Measurements from ENCODE around the gene GMCL2.

The GMCL2 gene

DNA sequence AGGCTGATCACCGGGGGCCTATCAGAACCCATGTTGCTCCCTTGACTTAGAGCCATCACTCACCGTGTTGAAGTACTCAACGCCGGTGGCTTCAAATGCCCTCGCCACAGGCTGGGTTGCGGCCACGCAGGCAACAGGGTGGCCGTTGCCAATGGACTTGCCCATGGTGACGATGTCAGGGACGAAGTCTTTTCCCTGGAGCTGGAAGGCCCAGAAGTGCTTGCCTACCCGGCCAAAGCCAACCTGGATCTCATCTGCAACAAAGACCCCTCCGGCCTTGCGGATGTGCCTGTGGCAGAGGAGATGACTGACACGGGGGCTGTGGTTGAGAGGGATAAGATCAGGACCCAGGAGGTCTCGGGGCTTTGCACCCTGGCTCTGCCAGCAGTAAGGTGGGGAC lies 35.1 kb upstream of the GMCL2 start:
- H3K9me3 ChIP-seq (ENCODE audit: control insufficient read depth in 2 of 2, low read length in 2 of 2), result no peaks in the 10 kb centered on the region
- no peak overlapping the region for H3K27ac ChIP-seq (ENCODE audit: low read depth in 2 of 2, low read length in 2 of 2)
- H3K36me3 ChIP-seq (ENCODE audit: control insufficient read depth in 2 of 2, insufficient read depth in 2 of 2, low read length in 2 of 2), result peaks cover 26 to 56% of the 10 kb centered on the region in 2 donors

DNA sequence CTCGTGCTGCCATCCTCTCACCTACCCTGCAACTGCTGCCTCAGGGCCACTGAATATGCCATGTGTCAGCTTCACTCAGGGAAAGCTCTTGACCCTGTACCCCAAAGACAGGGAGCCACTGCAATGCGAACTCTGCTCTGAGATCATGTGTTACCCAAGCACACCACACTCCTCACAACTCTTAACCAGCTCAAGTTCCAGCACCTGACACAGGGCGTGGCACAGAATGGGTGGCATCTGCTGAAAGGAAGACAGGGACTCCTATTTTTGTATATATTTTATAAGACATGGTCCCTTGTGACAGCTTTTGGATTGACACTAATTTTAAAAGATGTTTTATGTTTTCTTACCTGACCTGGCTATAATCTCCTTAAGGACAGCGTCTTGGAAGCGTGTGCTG lies 34.7 kb upstream of the GMCL2 start:
- peaks cover 9 to 19% of the 10 kb centered on the region in 2 donors for H3K4me1 ChIP-seq (ENCODE audit: control insufficient read depth in 2 of 2, insufficient read depth in 2 of 2, low read length in 2 of 2)
- no peak overlapping the region for H3K4me3 ChIP-seq (ENCODE audit: low read length in 2 of 2)
- H3K36me3 ChIP-seq (ENCODE audit: control insufficient read depth in 2 of 2, insufficient read depth in 2 of 2, low read length in 2 of 2), result peaks cover 24 to 56% of the 10 kb centered on the region in 2 donors
- H3K27ac ChIP-seq (ENCODE audit: low read depth in 2 of 2, low read length in 2 of 2), result no peak overlapping the region
- no peaks in the 10 kb centered on the region for H3K9me3 ChIP-seq (ENCODE audit: control insufficient read depth in 2 of 2, low read length in 2 of 2)
- H3K9ac ChIP-seq (ENCODE audit: low read depth in 1 of 2, low read length in 2 of 2), result no peak overlapping the region
- H3K27me3 ChIP-seq (ENCODE audit: control insufficient read depth in 2 of 2, insufficient read depth in 2 of 2, low read length in 2 of 2), result no peaks in the 10 kb centered on the region

More for the DNA sequence above, 35.1 kb upstream of the GMCL2 start:
- peaks cover 12 to 19% of the 10 kb centered on the region in 2 donors for H3K4me1 ChIP-seq (ENCODE audit: control insufficient read depth in 2 of 2, insufficient read depth in 2 of 2, low read length in 2 of 2)
- H3K9ac ChIP-seq (ENCODE audit: low read depth in 1 of 2, low read length in 2 of 2), result no peak overlapping the region
- no peaks in the 10 kb centered on the region for H3K27me3 ChIP-seq (ENCODE audit: control insufficient read depth in 2 of 2, insufficient read depth in 2 of 2, low read length in 2 of 2)
- H3K4me3 ChIP-seq (ENCODE audit: low read length in 2 of 2), result no peak overlapping the region

DNA sequence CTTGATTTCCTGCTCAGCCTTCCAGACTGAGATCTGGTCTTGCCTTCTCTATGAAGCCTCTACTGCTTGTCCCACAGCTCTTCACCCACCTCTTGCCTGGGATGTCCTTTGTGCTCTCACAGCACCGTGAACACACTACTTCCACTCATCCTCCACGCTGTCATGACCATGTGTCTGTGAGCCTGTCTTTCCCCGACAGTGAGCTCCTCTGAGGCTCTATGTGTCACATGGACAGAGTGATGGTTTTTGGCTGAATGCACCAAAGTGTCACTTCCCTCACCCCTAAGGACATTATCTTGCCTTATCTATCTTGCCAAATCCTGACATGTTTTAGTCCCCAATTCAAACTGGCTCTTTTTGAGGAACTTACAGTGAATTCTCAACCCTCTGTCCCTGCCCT lies 34.1 kb upstream of the GMCL2 start:
- Histone ChIP-seq H3K27ac (ENCODE audit: low read depth in 2 of 2, low read length in 2 of 2) (no peak overlapping the region), H3K9me3 (ENCODE audit: control insufficient read depth in 2 of 2, low read length in 2 of 2) (no peaks in the 10 kb centered on the region), H3K4me1 (ENCODE audit: control insufficient read depth in 2 of 2, insufficient read depth in 2 of 2, low read length in 2 of 2) (peaks cover 14 to 22% of the 10 kb centered on the region in 2 donors), H3K36me3 (ENCODE audit: control insufficient read depth in 2 of 2, insufficient read depth in 2 of 2, low read length in 2 of 2) (peaks cover 24 to 60% of the 10 kb centered on the region in 2 donors), H3K27me3 (ENCODE audit: control insufficient read depth in 2 of 2, insufficient read depth in 2 of 2, low read length in 2 of 2) (no peaks in the 10 kb centered on the region), H3K4me3 (ENCODE audit: low read length in 2 of 2) (no peak overlapping the region), H3K9ac (ENCODE audit: low read depth in 1 of 2, low read length in 2 of 2) (no peak overlapping the region)

GRCh38 chr5:178218827-178219226 lies 31.7 kb upstream of the GMCL2 start:
- no peaks in the 10 kb centered on the region for H3K27me3 ChIP-seq (ENCODE audit: control insufficient read depth in 2 of 2, insufficient read depth in 2 of 2, low read length in 2 of 2)
- no peak overlapping the region for H3K9ac ChIP-seq (ENCODE audit: low read depth in 1 of 2, low read length in 2 of 2)
- peaks cover 36 to 65% of the 10 kb centered on the region in 2 donors for H3K36me3 ChIP-seq (ENCODE audit: control insufficient read depth in 2 of 2, insufficient read depth in 2 of 2, low read length in 2 of 2)
- H3K4me1 ChIP-seq (ENCODE audit: control insufficient read depth in 2 of 2, insufficient read depth in 2 of 2, low read length in 2 of 2), result peaks cover 31 to 36% of the 10 kb centered on the region in 2 donors
- H3K9me3 ChIP-seq (ENCODE audit: control insufficient read depth in 2 of 2, low read length in 2 of 2), result no peaks in the 10 kb centered on the region
- H3K4me3 ChIP-seq (ENCODE audit: low read length in 2 of 2), result no peak overlapping the region
- H3K27ac ChIP-seq (ENCODE audit: low read depth in 2 of 2, low read length in 2 of 2), result no peak overlapping the region

- H3K4me3 ChIP-seq (ENCODE audit: low read length in 2 of 2), result no peak overlapping the region
- no peaks in the 10 kb centered on the region for H3K9me3 ChIP-seq (ENCODE audit: control insufficient read depth in 2 of 2, low read length in 2 of 2)
- H3K27me3 ChIP-seq (ENCODE audit: control insufficient read depth in 2 of 2, insufficient read depth in 2 of 2, low read length in 2 of 2), result no peaks in the 10 kb centered on the region
- peaks cover 38 to 65% of the 10 kb centered on the region in 2 donors for H3K36me3 ChIP-seq (ENCODE audit: control insufficient read depth in 2 of 2, insufficient read depth in 2 of 2, low read length in 2 of 2)
- peaks cover 36 to 42% of the 10 kb centered on the region in 2 donors for H3K4me1 ChIP-seq (ENCODE audit: control insufficient read depth in 2 of 2, insufficient read depth in 2 of 2, low read length in 2 of 2)
- H3K27ac ChIP-seq (ENCODE audit: low read depth in 2 of 2, low read length in 2 of 2), result no peak overlapping the region
- H3K9ac ChIP-seq (ENCODE audit: low read depth in 1 of 2, low read length in 2 of 2), result no peak overlapping the region
Observed at GRCh38 chr5:178218237-178218776, 31.1 kb upstream of the GMCL2 start.

DNA sequence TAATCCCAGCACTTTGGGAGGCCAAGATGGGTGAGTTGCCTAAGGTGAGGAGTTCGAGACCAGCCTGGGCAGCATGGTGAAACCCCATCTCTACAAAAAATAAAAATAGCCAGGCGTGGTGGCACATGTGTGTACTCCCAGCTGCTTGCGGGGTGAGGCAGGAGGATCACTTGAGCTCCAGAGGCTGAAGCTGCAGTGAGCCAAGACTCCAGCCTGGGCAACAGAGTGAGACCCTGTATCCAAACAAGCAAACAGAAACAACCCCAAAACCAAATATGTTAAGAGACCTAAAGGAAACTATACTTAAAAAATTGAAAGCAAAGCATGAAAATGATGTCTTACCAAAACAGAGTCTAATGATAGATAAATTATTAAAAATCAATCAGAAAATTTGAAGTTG lies 29.6 kb upstream of the GMCL2 start:
- Histone ChIP-seq H3K4me3 (ENCODE audit: low read length in 2 of 2) (no peak overlapping the region), H3K27me3 (ENCODE audit: control insufficient read depth in 2 of 2, insufficient read depth in 2 of 2, low read length in 2 of 2) (no peaks in the 10 kb centered on the region), H3K27ac (ENCODE audit: low read depth in 2 of 2, low read length in 2 of 2) (peak overlapping the region; percentile 95 to 98), H3K4me1 (ENCODE audit: control insufficient read depth in 2 of 2, insufficient read depth in 2 of 2, low read length in 2 of 2) (peaks cover 50 to 53% of the 10 kb centered on the region in 2 donors), H3K9me3 (ENCODE audit: control insufficient read depth in 2 of 2, low read length in 2 of 2) (no peaks in the 10 kb centered on the region), H3K9ac (ENCODE audit: low read depth in 1 of 2, low read length in 2 of 2) (peak overlapping the region; percentile 48 to 55), H3K36me3 (ENCODE audit: control insufficient read depth in 2 of 2, insufficient read depth in 2 of 2, low read length in 2 of 2) (peaks cover 50 to 66% of the 10 kb centered on the region in 2 donors)

GRCh38 chr5:178216088-178216534 lies 28.9 kb upstream of the GMCL2 start:
- H3K4me1 ChIP-seq (ENCODE audit: control insufficient read depth in 2 of 2, insufficient read depth in 2 of 2, low read length in 2 of 2), result peaks cover 54 to 60% of the 10 kb centered on the region in 2 donors
- H3K36me3 ChIP-seq (ENCODE audit: control insufficient read depth in 2 of 2, insufficient read depth in 2 of 2, low read length in 2 of 2), result peaks cover 50 to 67% of the 10 kb centered on the region in 2 donors
- no peaks in the 10 kb centered on the region for H3K27me3 ChIP-seq (ENCODE audit: control insufficient read depth in 2 of 2, insufficient read depth in 2 of 2, low read length in 2 of 2)
- no peaks in the 10 kb centered on the region for H3K9me3 ChIP-seq (ENCODE audit: control insufficient read depth in 2 of 2, low read length in 2 of 2)
- peak overlapping the region in 1 of 2 donors; percentile 23 for H3K4me3 ChIP-seq (ENCODE audit: low read length in 2 of 2)
- peak overlapping the region; percentile 38 to 55 for H3K9ac ChIP-seq (ENCODE audit: low read depth in 1 of 2, low read length in 2 of 2)
- peak overlapping the region; percentile 95 to 98 for H3K27ac ChIP-seq (ENCODE audit: low read depth in 2 of 2, low read length in 2 of 2)

DNA sequence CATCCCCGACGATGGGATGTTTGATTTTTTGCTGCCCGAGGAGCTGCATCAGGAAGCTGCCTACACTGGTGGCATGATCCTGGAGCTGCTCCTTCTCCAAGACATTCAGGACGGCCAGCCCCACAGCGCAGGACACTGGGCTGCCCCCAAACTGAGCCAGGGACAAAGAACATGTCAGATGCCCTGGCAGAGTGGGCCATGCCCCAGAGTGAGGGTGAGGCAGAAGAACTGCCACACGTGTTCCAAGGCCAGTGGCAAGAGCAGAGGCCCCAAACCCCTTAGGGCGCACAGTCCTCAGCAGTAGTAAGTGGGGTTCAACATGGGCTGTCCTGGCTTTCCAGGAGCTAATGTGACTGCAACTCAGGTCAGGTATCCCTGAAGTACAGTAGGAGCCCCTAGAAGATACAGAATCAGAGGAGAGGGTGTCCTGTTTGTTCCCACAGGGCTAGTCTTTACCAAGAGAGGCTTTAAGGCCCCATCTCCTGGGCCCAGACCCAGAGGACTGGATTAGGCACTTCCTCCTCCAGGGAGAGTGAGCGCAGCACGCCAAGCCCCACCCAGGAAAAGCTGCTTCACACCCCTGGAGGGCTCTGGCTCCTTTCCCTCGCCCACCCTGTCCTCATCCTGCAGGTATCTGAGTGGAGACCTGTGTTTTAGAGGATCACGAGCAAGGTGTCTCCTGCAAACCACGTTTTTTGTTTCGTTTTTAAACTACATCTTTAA lies 28.3 kb upstream of the GMCL2 start:
- Histone ChIP-seq H3K9ac (ENCODE audit: low read depth in 1 of 2, low read length in 2 of 2) (peak overlapping the region; percentile 38 to 77), H3K4me1 (ENCODE audit: control insufficient read depth in 2 of 2, insufficient read depth in 2 of 2, low read length in 2 of 2) (peaks cover 54 to 65% of the 10 kb centered on the region in 2 donors), H3K9me3 (ENCODE audit: control insufficient read depth in 2 of 2, low read length in 2 of 2) (no peaks in the 10 kb centered on the region), H3K4me3 (ENCODE audit: low read length in 2 of 2) (no peak overlapping the region), H3K27me3 (ENCODE audit: control insufficient read depth in 2 of 2, insufficient read depth in 2 of 2, low read length in 2 of 2) (no peaks in the 10 kb centered on the region), H3K36me3 (ENCODE audit: control insufficient read depth in 2 of 2, insufficient read depth in 2 of 2, low read length in 2 of 2) (peaks cover 49 to 69% of the 10 kb centered on the region in 2 donors), H3K27ac (ENCODE audit: low read depth in 2 of 2, low read length in 2 of 2) (peak overlapping the region; percentile 95 to 98)

- Histone ChIP-seq H3K27ac (ENCODE audit: low read depth in 2 of 2, low read length in 2 of 2) (peak overlapping the region; percentile 95 to 98), H3K4me3 (ENCODE audit: low read length in 2 of 2) (no peak overlapping the region), H3K27me3 (ENCODE audit: control insufficient read depth in 2 of 2, insufficient read depth in 2 of 2, low read length in 2 of 2) (no peaks in the 10 kb centered on the region), H3K9ac (ENCODE audit: low read depth in 1 of 2, low read length in 2 of 2) (peak overlapping the region; percentile 38 to 77), H3K9me3 (ENCODE audit: control insufficient read depth in 2 of 2, low read length in 2 of 2) (no peaks in the 10 kb centered on the region), H3K36me3 (ENCODE audit: control insufficient read depth in 2 of 2, insufficient read depth in 2 of 2, low read length in 2 of 2) (peaks cover 57 to 76% of the 10 kb centered on the region in 2 donors), H3K4me1 (ENCODE audit: control insufficient read depth in 2 of 2, insufficient read depth in 2 of 2, low read length in 2 of 2) (peaks cover 64 to 75% of the 10 kb centered on the region in 2 donors)
Observed at GRCh38 chr5:178214160-178214803, 27.1 kb upstream of the GMCL2 start.

- H3K4me1 ChIP-seq (ENCODE audit: control insufficient read depth in 2 of 2, insufficient read depth in 2 of 2, low read length in 2 of 2), result peaks cover 70 to 81% of the 10 kb centered on the region in 2 donors
- H3K27me3 ChIP-seq (ENCODE audit: control insufficient read depth in 2 of 2, insufficient read depth in 2 of 2, low read length in 2 of 2), result no peaks in the 10 kb centered on the region
- H3K36me3 ChIP-seq (ENCODE audit: control insufficient read depth in 2 of 2, insufficient read depth in 2 of 2, low read length in 2 of 2), result peaks cover 63 to 79% of the 10 kb centered on the region in 2 donors
- H3K9me3 ChIP-seq (ENCODE audit: control insufficient read depth in 2 of 2, low read length in 2 of 2), result no peaks in the 10 kb centered on the region
- H3K9ac ChIP-seq (ENCODE audit: low read depth in 1 of 2, low read length in 2 of 2), result peak overlapping the region; percentile 32 to 77
- H3K27ac ChIP-seq (ENCODE audit: low read depth in 2 of 2, low read length in 2 of 2), result peak overlapping the region; percentile 95 to 98
- H3K4me3 ChIP-seq (ENCODE audit: low read length in 2 of 2), result no peak overlapping the region
Observed at GRCh38 chr5:178213748-178214151, 26.6 kb upstream of the GMCL2 start.

All from mucosa of rectum (tissue), 2 donors.